A673 (cell line): ENCODE data around the gene LDLRAD3. TPM values are rescaled to one million over a fixed set of nuclear protein-coding genes. Genes with fewer than 3 reads are reported as not detected.

ENCODE experiments used
- BruUV-seq: library from RNA; stranded (reverse); fragments of 400-500 nt; replicated peaks from 2 replicates; lab custom pipeline; 2021; lab: Mats Ljungman, UMichigan
- CTCF ChIA-PET: fragments of 300-600 bp; sonication (Branson Sonifier 250); formaldehyde crosslinking; loops from one replicate; lab custom pipeline; 2022; ENCODE audit warnings: antibody characterized with exemption; lab: Charles Lee
- POLR2A ChIA-PET: fragments of 300-600 bp; sonication (Branson Sonifier 250); formaldehyde crosslinking; loops from one replicate; lab custom pipeline; 2022; ENCODE audit warnings: antibody characterized with exemption; ENCODE audit not compliant: low non-redundant PET; lab: Charles Lee
- DNase-seq: peaks from one replicate; pipeline ENCODE4 v3.0.0-alpha.2; 2015; ENCODE audit warnings: low spot score
- H3K27ac ChIP-seq: fragments of 200-600 bp; sonication (generic); 2 replicates; pipeline ENCODE4 v1.5.1; 2016; ENCODE audit warnings: mixed run types, low read depth, mild to moderate bottlenecking, mixed read lengths, antibody characterized with exemption, low read length; ENCODE audit not compliant: poor library complexity, severe bottlenecking
- H3K27me3 ChIP-seq: fragments of 200-600 bp; sonication (generic); replicated peaks from 2 replicates; pipeline ENCODE4 v1.6.1; 2017; ENCODE audit warnings: mixed run types, low read depth, mild to moderate bottlenecking, mixed read lengths, antibody characterized with exemption, low read length; ENCODE audit not compliant: insufficient read depth, poor library complexity
- H3K36me3 ChIP-seq: fragments of 200-600 bp; sonication (generic); 2 replicates; pipeline ENCODE4 v1.6.1; 2016; ENCODE audit warnings: mixed run types, mild to moderate bottlenecking, mixed read lengths, antibody characterized with exemption, low read length; ENCODE audit not compliant: insufficient read depth, poor library complexity, severe bottlenecking
- H3K4me1 ChIP-seq: fragments of 200-600 bp; sonication (generic); 2 replicates; pipeline ENCODE4 v1.6.1; 2017; ENCODE audit warnings: mixed run types, mild to moderate bottlenecking, mixed read lengths, antibody characterized with exemption, low read length; ENCODE audit not compliant: insufficient read depth, poor library complexity, severe bottlenecking
- H3K4me3 ChIP-seq: fragments of 200-600 bp; sonication (generic); 2 replicates; pipeline ENCODE4 v1.5.1; 2016; ENCODE audit warnings: low read depth, mixed run types, mild to moderate bottlenecking, mixed read lengths, low read length; ENCODE audit not compliant: poor library complexity, severe bottlenecking
- H3K9me3 ChIP-seq: fragments of 200-600 bp; sonication (generic); 2 replicates; pipeline ENCODE4 v1.6.1; 2016; ENCODE audit warnings: mixed run types, low read depth, mild to moderate bottlenecking, mixed read lengths, antibody characterized with exemption, low read length; ENCODE audit not compliant: poor library complexity, severe bottlenecking
- CTCF ChIP-seq: fragments of 300-800, 200-600 bp; sonication (generic); conservative IDR thresholded peaks from 2 replicates; pipeline ENCODE4 v1.5.1; 2017; ENCODE audit warnings: low read depth, mild to moderate bottlenecking, antibody characterized with exemption, low read length, moderate library complexity, mixed read lengths
- EZH2 ChIP-seq: fragments of 200-600 bp; sonication (generic); IDR thresholded peaks from 2 replicates; pipeline ENCODE4 v1.6.1; 2017; ENCODE audit warnings: borderline replicate concordance, low read depth, mild to moderate bottlenecking, mixed read lengths, antibody characterized with exemption, low read length; ENCODE audit not compliant: poor library complexity, severe bottlenecking
- intact Hi-C: fragments of 100-400 bp; cut with micrococcal nuclease; formaldehyde crosslinking; loops from one replicate; pipeline ENCODE4 v1.10.0; 2022; ENCODE audit not compliant: unreplicated experiment
- total RNA-seq: library from RNA; stranded (reverse); gene quantifications from 2 replicates; pipeline ENCODE4 v1.2.3, GENCODE V29; 2021

LDLRAD3 gene
- total RNA-seq, 1 experiment from 2014 or later, result 13.1 TPM

DNA sequence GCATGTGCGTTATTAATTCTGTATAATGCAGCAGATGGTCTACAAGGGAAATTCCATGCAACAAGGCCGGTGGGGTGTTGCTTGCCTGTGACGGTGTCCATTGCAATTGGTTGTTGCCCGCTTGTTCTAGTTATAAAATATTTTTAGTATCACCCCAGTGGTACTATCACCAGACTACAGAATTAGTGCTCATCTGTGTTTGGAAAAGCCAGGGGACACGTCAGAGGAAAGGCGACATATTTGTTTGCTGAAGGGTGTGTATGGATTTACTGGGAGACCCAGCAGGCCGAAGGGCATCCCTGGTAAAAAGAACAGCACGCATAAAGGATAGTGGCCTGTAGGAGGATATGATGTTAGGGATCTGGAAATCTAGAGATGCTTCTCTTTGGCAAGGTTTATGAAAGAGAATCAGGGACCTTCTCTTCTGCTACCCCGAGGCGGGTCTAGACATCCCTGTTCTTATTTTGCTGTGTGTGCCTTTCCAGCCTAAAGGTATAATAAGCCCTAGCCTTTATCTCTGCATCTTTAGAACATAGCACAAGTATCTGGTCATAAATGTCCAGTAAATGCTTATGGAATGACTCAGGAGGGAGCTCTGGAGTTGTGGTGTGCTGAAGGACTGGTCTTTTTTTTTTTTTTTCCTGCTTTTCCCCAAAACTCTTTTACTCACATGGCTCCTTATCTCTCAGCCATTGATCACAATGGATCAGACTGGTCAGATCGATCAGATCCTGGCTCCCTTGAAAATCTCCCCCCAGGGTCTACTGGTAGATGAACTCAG is 90.9 kb downstream of the LDLRAD3 start:
- no TSS peak for BruUV-seq
- POLR2A ChIA-PET, result interaction anchor here (0.5 kb wide), 1 partner anchor 131 kb away, joined by 4 read pairs; no protein-coding TSS in a partner anchor
- intact Hi-C loops, result no loop called here
- no peak for DNase-seq
- Histone ChIP-seq H3K4me1 (peaks cover 4% of the 10 kb centered on the region), H3K27ac (no peak overlapping the region), H3K36me3 (no peaks in the 10 kb centered on the region), H3K27me3 (no peaks in the 10 kb centered on the region), H3K4me3 (no peak overlapping the region), H3K9me3 (no peaks in the 10 kb centered on the region)
- CTCF ChIA-PET, result no interaction called here
- TF ChIP-seq CTCF (no peak), EZH2 (no peak)

DNA sequence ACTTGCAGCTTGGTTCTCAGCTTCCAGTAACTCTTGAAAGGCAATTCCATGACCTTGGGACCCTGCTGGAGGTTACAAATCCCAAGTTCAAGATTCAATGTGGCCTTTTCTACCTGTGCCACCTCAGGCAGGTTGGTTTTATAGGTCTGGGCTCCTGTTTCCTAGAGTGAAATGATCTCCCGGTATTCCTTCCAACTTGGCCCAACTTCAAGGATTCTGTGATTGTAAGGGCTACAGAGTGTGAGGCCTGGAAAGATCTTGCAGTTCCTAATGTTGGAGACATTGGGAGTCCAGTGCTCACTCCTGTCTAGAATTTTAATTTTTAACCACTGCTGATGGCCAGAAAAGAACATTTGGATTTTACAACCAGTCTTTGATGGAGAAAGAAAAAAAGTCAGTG is 91.6 kb downstream of the LDLRAD3 start:
- Histone ChIP-seq H3K4me1 (peaks cover 4% of the 10 kb centered on the region), H3K4me3 (no peak overlapping the region), H3K27ac (no peak overlapping the region), H3K27me3 (no peaks in the 10 kb centered on the region), H3K9me3 (no peaks in the 10 kb centered on the region), H3K36me3 (no peaks in the 10 kb centered on the region)
- no peak for DNase-seq
- TF ChIP-seq CTCF (no peak), EZH2 (no peak)
- intact Hi-C loops, result no loop called here
- ChIA-PET CTCF (no interaction called here), POLR2A (no interaction called here)
- BruUV-seq, result no TSS peak

DNA sequence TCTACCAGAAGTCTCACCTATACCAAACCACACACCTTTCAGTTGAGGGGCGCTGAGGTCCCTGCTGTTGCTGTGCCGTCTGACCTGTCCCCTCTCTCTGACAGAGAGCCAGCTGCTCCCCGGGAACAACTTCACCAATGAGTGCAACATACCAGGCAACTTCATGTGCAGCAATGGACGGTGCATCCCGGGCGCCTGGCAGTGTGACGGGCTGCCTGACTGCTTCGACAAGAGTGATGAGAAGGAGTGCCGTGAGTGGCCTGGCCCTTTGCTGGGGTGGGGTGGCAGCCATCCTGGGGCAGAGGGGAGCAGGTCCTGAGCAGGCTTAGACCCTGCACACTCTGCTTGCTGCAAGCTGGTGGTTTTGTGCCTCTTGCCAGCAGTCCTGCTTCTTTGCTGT is 92.1 kb downstream of the LDLRAD3 start:
- no peak for DNase-seq
- Histone ChIP-seq H3K27ac (no peak overlapping the region), H3K36me3 (no peaks in the 10 kb centered on the region), H3K4me3 (no peak overlapping the region), H3K27me3 (no peaks in the 10 kb centered on the region), H3K9me3 (no peaks in the 10 kb centered on the region), H3K4me1 (peaks cover 2% of the 10 kb centered on the region)
- intact Hi-C loops, result no loop called here
- CTCF ChIA-PET, result no interaction called here
- BruUV-seq, result no TSS peak
- TF ChIP-seq EZH2 (no peak), CTCF (no peak)
- POLR2A ChIA-PET, result no interaction called here
